HUES48 (cell line): Measurements from ENCODE around the gene NUPR1.
"Not testable (repeated sequence)": the region's sequence is repeated elsewhere in the genome, so short reads cannot be mapped to it uniquely, and the experiment has no call there.

Source experiments
- H3K27ac ChIP-seq: one replicate; pipeline ENCODE4 v1.7.0; 2013; ENCODE audit warnings: low read depth, low read length, inconsistent platforms
- H3K27me3 ChIP-seq: 2 replicates; pipeline ENCODE4 v1.6.1; 2013; ENCODE audit warnings: mild to moderate bottlenecking, low read length; ENCODE audit not compliant: control insufficient read depth, insufficient read depth
- H3K36me3 ChIP-seq: 2 replicates; pipeline ENCODE4 v1.6.1; 2013; ENCODE audit warnings: low read length; ENCODE audit not compliant: control insufficient read depth, insufficient read depth
- H3K4me1 ChIP-seq: 2 replicates; pipeline ENCODE4 v1.6.1; 2013; ENCODE audit warnings: mild to moderate bottlenecking, low read length; ENCODE audit not compliant: control insufficient read depth, insufficient read depth
- H3K4me3 ChIP-seq: 2 replicates; pipeline ENCODE4 v1.5.1; 2013; ENCODE audit warnings: mild to moderate bottlenecking, low read depth, low read length
- H3K9ac ChIP-seq: 2 replicates; pipeline ENCODE4 v1.6.1; 2013; ENCODE audit warnings: mild to moderate bottlenecking, low read depth, low read length, moderate library complexity
- H3K9me3 ChIP-seq: 2 replicates; pipeline ENCODE4 v1.6.1; 2013; ENCODE audit warnings: low read length; ENCODE audit not compliant: control insufficient read depth, insufficient read depth

Gene NUPR1

GRCh38 chr16:28496844-28497243 is 41.9 kb downstream of the NUPR1 start:
- Histone ChIP-seq H3K9ac (no peak overlapping the region), H3K36me3 (no peaks in the 10 kb centered on the region), H3K27ac (no peak overlapping the region), H3K9me3 (no peaks in the 10 kb centered on the region), H3K27me3 (no peaks in the 10 kb centered on the region), H3K4me3 (no peak overlapping the region), H3K4me1 (no peaks in the 10 kb centered on the region)

- Histone ChIP-seq H3K4me1 (no peaks in the 10 kb centered on the region), H3K9ac (no peak overlapping the region), H3K36me3 (no peaks in the 10 kb centered on the region), H3K9me3 (no peaks in the 10 kb centered on the region), H3K27me3 (no peaks in the 10 kb centered on the region), H3K4me3 (no peak overlapping the region), H3K27ac (no peak overlapping the region)
These were observed 42.7 kb downstream of the NUPR1 start for GRCh38 chr16:28495795-28496749.

GRCh38 chr16:28495098-28495793 is 43.5 kb downstream of the NUPR1 start:
- H3K9ac ChIP-seq = no peak overlapping the region
- H3K36me3 ChIP-seq = no peaks in the 10 kb centered on the region
- H3K27me3 ChIP-seq = no peaks in the 10 kb centered on the region
- H3K4me1 ChIP-seq = no peaks in the 10 kb centered on the region
- H3K27ac ChIP-seq = no peak overlapping the region
- no peaks in the 10 kb centered on the region for H3K9me3 ChIP-seq
- no peak overlapping the region for H3K4me3 ChIP-seq

GRCh38 chr16:28494121-28494851 is 44.5 kb downstream of the NUPR1 start, which contains the start of gene APOBR:
Gene APOBR (plus strand): TSS chr16:28494643. CDS start chr16:28494682, 39 bp downstream.
- H3K4me1 ChIP-seq = no peaks in the 10 kb centered on the region
- no peaks in the 10 kb centered on the region for H3K9me3 ChIP-seq
- H3K4me3 ChIP-seq = no peak within 1 kb of the TSS
- peaks cover under 1% of the 10 kb centered on the region; the same call in 1 of the 2 replicates for H3K36me3 ChIP-seq
- no peak within 1 kb of the TSS for H3K27ac ChIP-seq
- no peaks in the 10 kb centered on the region for H3K27me3 ChIP-seq
- H3K9ac ChIP-seq = no peak within 1 kb of the TSS

- no peaks in the 10 kb centered on the region for H3K9me3 ChIP-seq
- H3K4me3 ChIP-seq = peak overlapping the region; percentile 98
- no peaks in the 10 kb centered on the region for H3K27me3 ChIP-seq
- H3K9ac ChIP-seq = peak overlapping the region; percentile 99; the same call in 1 of the 2 replicates
- peak overlapping the region; percentile 96 for H3K27ac ChIP-seq
- H3K4me1 ChIP-seq = no peaks in the 10 kb centered on the region
- H3K36me3 ChIP-seq = peaks cover 8% of the 10 kb centered on the region; the same call in 1 of the 2 replicates
These were observed 46.3 kb downstream of the NUPR1 start for GRCh38 chr16:28492511-28492910.

- peak within 1 kb of the TSS; percentile 99 for H3K9ac ChIP-seq
- H3K36me3 ChIP-seq = peaks cover 8% of the 10 kb centered on the region; the same call in 1 of the 2 replicates
- H3K9me3 ChIP-seq = no peaks in the 10 kb centered on the region
- no peaks in the 10 kb centered on the region for H3K27me3 ChIP-seq
- peak within 1 kb of the TSS; percentile 96 for H3K27ac ChIP-seq
- H3K4me3 ChIP-seq = peak within 1 kb of the TSS; percentile 98
- no peaks in the 10 kb centered on the region for H3K4me1 ChIP-seq
These were observed 46.8 kb downstream of the NUPR1 start, which contains the start of gene CLN3 for GRCh38 chr16:28491970-28492474. Gene CLN3 (minus strand): TSS chr16:28492074. CDS start chr16:28491759, 315 bp downstream.

- H3K9ac ChIP-seq = peak overlapping the region; percentile 99
- H3K27me3 ChIP-seq = no peaks in the 10 kb centered on the region
- H3K36me3 ChIP-seq = peaks cover 11% of the 10 kb centered on the region
- H3K4me3 ChIP-seq = peak overlapping the region; percentile 98
- peak overlapping the region; percentile 96 for H3K27ac ChIP-seq
- no peaks in the 10 kb centered on the region for H3K9me3 ChIP-seq
- H3K4me1 ChIP-seq = no peaks in the 10 kb centered on the region
These were observed 47.4 kb downstream of the NUPR1 start for GRCh38 chr16:28491230-28491969.

- H3K4me1 ChIP-seq = no peaks in the 10 kb centered on the region
- no peak overlapping the region for H3K9ac ChIP-seq
- no peak overlapping the region for H3K4me3 ChIP-seq
- peaks cover 24% of the 10 kb centered on the region for H3K36me3 ChIP-seq
- no peak overlapping the region for H3K27ac ChIP-seq
- H3K27me3 ChIP-seq = no peaks in the 10 kb centered on the region
- H3K9me3 ChIP-seq = no peaks in the 10 kb centered on the region
These were observed 52.5 kb downstream of the NUPR1 start for GRCh38 chr16:28486266-28486665.

GRCh38 chr16:28483361-28483760 is 55.4 kb downstream of the NUPR1 start:
- H3K36me3 ChIP-seq = peaks cover 28% of the 10 kb centered on the region
- not testable (repeated sequence) for H3K9me3 ChIP-seq, H3K4me3 ChIP-seq

More at GRCh38 chr16:28483361-28483760, 55.4 kb downstream of the NUPR1 start:
- not testable (repeated sequence) for H3K9ac ChIP-seq, H3K27ac ChIP-seq, H3K4me1 ChIP-seq, H3K27me3 ChIP-seq
